CD4-positive, alpha-beta T cell (primary cell): Measurements from ENCODE around the gene SLCO4A1. TPM values are rescaled to one million over a fixed set of nuclear protein-coding genes. Genes with fewer than 3 reads are reported as not detected.

Experiments
- ATAC-seq: fragments of 200-7000 bp; cut with Tn5 transposase; one replicate; pipeline ENCODE4 v1.10.0; 2022; ENCODE audit warnings: mild to moderate bottlenecking; ENCODE audit not compliant: poor library complexity
- CTCF ChIA-PET: fragments of 350-600 bp; sonication (Branson Sonifier 250); formaldehyde crosslinking; loops from one replicate; lab custom pipeline; 2021; ENCODE audit warnings: antibody characterized with exemption, inconsistent platforms; lab: Charles Lee
- POLR2A ChIA-PET: fragments of 350-600 bp; sonication (Branson Sonifier 250); formaldehyde crosslinking; loops from one replicate; lab custom pipeline; 2021; ENCODE audit warnings: antibody characterized with exemption, inconsistent platforms; lab: Charles Lee
- DNase-seq, 14 experiments: peaks; one replicate each; pipeline ENCODE4 v3.0.0-alpha.2; 2013 to 2020; ENCODE audit warnings: mixed read lengths in 2 of 14
- H3K27ac ChIP-seq, 2 donors: one replicate each; pipeline versions ENCODE4 v1.5.1 to v1.7.0; 2013; ENCODE audit warnings: low read length in 2 of 2, low read depth in 1 of 2, mild to moderate bottlenecking in 1 of 2
- H3K27me3 ChIP-seq, 2 experiments: 1 replicate in 1 of 2; 2 replicates in 1 of 2; pipeline versions ENCODE4 v1.6.1 to v1.7.0; 2013; ENCODE audit warnings: low read length in 2 of 2, control low read depth in 1 of 2, mild to moderate bottlenecking in 1 of 2, moderate library complexity in 1 of 2; ENCODE audit not compliant: insufficient read depth in 2 of 2, control insufficient read depth in 1 of 2
- H3K36me3 ChIP-seq: one replicate; pipeline ENCODE4 v1.6.1; 2013; ENCODE audit warnings: low read length, control low read depth; ENCODE audit not compliant: insufficient read depth
- H3K4me1 ChIP-seq: one replicate; pipeline ENCODE4 v1.6.1; 2013; ENCODE audit warnings: low read length, control low read depth; ENCODE audit not compliant: insufficient read depth
- H3K4me3 ChIP-seq: one replicate; pipeline ENCODE4 v1.5.1; 2013; ENCODE audit warnings: mild to moderate bottlenecking, low read length, moderate library complexity
- H3K9me3 ChIP-seq, 2 experiments: 1 replicate in 1 of 2; 2 replicates in 1 of 2; pipeline versions ENCODE4 v1.6.1 to v1.7.0; 2013; ENCODE audit warnings: low read length in 2 of 2, mild to moderate bottlenecking in 2 of 2, control low read depth in 1 of 2, moderate library complexity in 1 of 2; ENCODE audit not compliant: control insufficient read depth in 1 of 2, insufficient read depth in 1 of 2
- H3K27ac Mint-ChIP-seq: one replicate; pipeline ENCODE4 v1.8.0; 2020; ENCODE audit warnings: mixed read lengths
- H3K27me3 Mint-ChIP-seq: one replicate; pipeline ENCODE4 v1.8.0; 2021; ENCODE audit warnings: mixed read lengths
- H3K36me3 Mint-ChIP-seq: one replicate; pipeline ENCODE4 v1.8.0; 2021; ENCODE audit warnings: low read depth, mixed read lengths
- H3K4me1 Mint-ChIP-seq: one replicate; pipeline ENCODE4 v1.8.0; 2021; ENCODE audit warnings: low read depth, mixed read lengths
- H3K4me3 Mint-ChIP-seq: one replicate; pipeline ENCODE4 v1.8.0; 2020; ENCODE audit warnings: mild to moderate bottlenecking, mixed read lengths
- H3K9me3 Mint-ChIP-seq: one replicate; pipeline ENCODE4 v1.8.0; 2020; ENCODE audit warnings: mixed read lengths
- CTCF ChIP-seq: fragments of 200-600 bp; IDR thresholded peaks from one replicate; pipeline ENCODE4 v1.8.0; 2022; ENCODE audit warnings: antibody characterized with exemption, mild to moderate bottlenecking
- intact Hi-C, 2 experiments: fragments of 100-400 bp; cut with DNase I in 1 of 2; cut with micrococcal nuclease in 1 of 2; formaldehyde crosslinking; loops; one replicate each; pipeline versions ENCODE4 v1.15.1 to v1.9.0; 2023 to 2025; cut with DNase I, micrococcal nuclease
- total RNA-seq, 174 experiments: library from RNA in 2 of 174; stranded (reverse) in 2 of 174; gene quantifications; one replicate each; pipeline ENCODE4 v1.2.3 and lab custom pipeline; 2021 to 2026

The SLCO4A1 gene
- total RNA-seq, 2 experiments from 2014 or later, result 2.3 to 2.5 TPM

- no peak overlapping the region for H3K4me3 ChIP-seq
- peaks cover 0 to 5% of the 10 kb centered on the region in 2 experiments for H3K27me3 ChIP-seq
- Mint-ChIP-seq H3K4me3 (no peak overlapping the region), H3K9me3 (no peaks in the 10 kb centered on the region), H3K27ac (no peak overlapping the region), H3K4me1 (peaks cover 17% of the 10 kb centered on the region), H3K27me3 (peaks cover 9% of the 10 kb centered on the region), H3K36me3 (no peaks in the 10 kb centered on the region)
- H3K27ac ChIP-seq, result no peak overlapping the region
- H3K36me3 ChIP-seq, result no peaks in the 10 kb centered on the region
- DNase-seq, result no peak
- intact Hi-C loops, result no loop called here
- POLR2A ChIA-PET, result interaction anchor here (0.9 kb wide), 1 partner anchor 45 kb away, joined by 3 read pairs; no protein-coding TSS in a partner anchor
- H3K4me1 ChIP-seq, result peaks cover 30% of the 10 kb centered on the region
- peaks cover 0 to 5% of the 10 kb centered on the region in 2 experiments for H3K9me3 ChIP-seq
- CTCF ChIA-PET, result interaction anchor here (1.1 kb wide), 1 partner anchor 11 kb away, joined by 3 read pairs; no protein-coding TSS in a partner anchor
- TF ChIP-seq CTCF, result no peak
- no peak for ATAC-seq
Observed at GRCh38 chr20:62606016-62606415, 36.3 kb upstream of the SLCO4A1 start.

- Histone ChIP-seq H3K9me3 (peaks cover 0 to 9% of the 10 kb centered on the region in 2 experiments), H3K4me1 (peaks cover 30% of the 10 kb centered on the region), H3K27ac (no peak overlapping the region), H3K4me3 (no peak overlapping the region), H3K27me3 (peaks cover 0 to 5% of the 10 kb centered on the region in 2 experiments), H3K36me3 (no peaks in the 10 kb centered on the region)
- TF ChIP-seq CTCF, result no peak
- CTCF ChIA-PET, result interaction anchor here (1.1 kb wide), 1 partner anchor 10 kb away, joined by 3 read pairs; no protein-coding TSS in a partner anchor
- no peaks in the 10 kb centered on the region for H3K9me3 Mint-ChIP-seq
- H3K27ac Mint-ChIP-seq, result no peak overlapping the region
- H3K4me1 Mint-ChIP-seq, result peaks cover 17% of the 10 kb centered on the region
- H3K27me3 Mint-ChIP-seq, result peaks cover 8% of the 10 kb centered on the region
- DNase-seq, result no peak
- POLR2A ChIA-PET, result no interaction called here
- no peak for ATAC-seq
- H3K36me3 Mint-ChIP-seq, result no peaks in the 10 kb centered on the region
- intact Hi-C loops, result no loop called here
- no peak overlapping the region for H3K4me3 Mint-ChIP-seq
Observed at GRCh38 chr20:62606551-62607201, 35.6 kb upstream of the SLCO4A1 start.

GRCh38 chr20:62607366-62608217 is 34.7 kb upstream of the SLCO4A1 start:
- no peak overlapping the region for H3K27ac Mint-ChIP-seq
- Histone ChIP-seq H3K9me3 (peaks cover 0 to 9% of the 10 kb centered on the region in 2 experiments), H3K27me3 (peaks cover 0 to 5% of the 10 kb centered on the region in 2 experiments), H3K4me1 (peaks cover 22% of the 10 kb centered on the region), H3K4me3 (no peak overlapping the region), H3K27ac (no peak overlapping the region), H3K36me3 (no peaks in the 10 kb centered on the region)
- H3K27me3 Mint-ChIP-seq, result no peaks in the 10 kb centered on the region
- TF ChIP-seq CTCF, result no peak
- CTCF ChIA-PET, result no interaction called here
- POLR2A ChIA-PET, result no interaction called here
- no peaks in the 10 kb centered on the region for H3K9me3 Mint-ChIP-seq
- H3K4me1 Mint-ChIP-seq, result peaks cover 8% of the 10 kb centered on the region
- H3K4me3 Mint-ChIP-seq, result no peak overlapping the region
- no peak for DNase-seq
- ATAC-seq, result no peak
- intact Hi-C loops, result no loop called here
- H3K36me3 Mint-ChIP-seq, result no peaks in the 10 kb centered on the region
